Panc1 (cell line): ENCODE data around the gene YIPF1.

Experiments
- CTCF ChIP-seq: fragments of 450-650 bp; IDR thresholded peaks from 2 replicates; pipeline ENCODE4 v1.5.1; 2017; ENCODE audit warnings: mild to moderate bottlenecking
- POLR2AphosphoS5 ChIP-seq: IDR thresholded peaks from 2 replicates; pipeline ENCODE4 v1.6.1; 2012; ENCODE audit warnings: mild to moderate bottlenecking, low read depth, low read length, moderate library complexity
- REST ChIP-seq, 2 experiments: IDR thresholded peaks; 2 replicates each; pipeline ENCODE4 v1.6.1; 2011 to 2012; ENCODE audit warnings: low read depth in 2 of 2, control low read depth in 1 of 2, low read length in 1 of 2, mild to moderate bottlenecking in 1 of 2, moderate library complexity in 1 of 2; ENCODE audit not compliant: insufficient read depth in 1 of 2
- SIN3A ChIP-seq: IDR thresholded peaks from 2 replicates; pipeline ENCODE4 v1.6.1; 2012; ENCODE audit warnings: low read depth, mild to moderate bottlenecking, low read length, moderate library complexity, borderline replicate concordance; ENCODE audit not compliant: insufficient read depth
- TCF7L2 ChIP-seq: IDR thresholded peaks from 2 replicates; pipeline ENCODE4 v1.6.1; 2011; ENCODE audit warnings: mild to moderate bottlenecking, low read depth, low read length, inconsistent platforms

- TF ChIP-seq CTCF (no peak), SIN3A (no peak), REST (IDR thresholded peaks at IDR 0.05; ENCODE audit: insufficient read depth in 1 of 2, low read depth in 2 of 2, low read length in 1 of 2) (no peak), POLR2AphosphoS5 (no peak), TCF7L2 (no peak)
Measured at GRCh38 chr1:53804181-53804580, 85.4 kb downstream of the YIPF1 start.
